DOHH2 (cell line): ENCODE measurements around the gene C13orf46.

Source experiments
- H3F3A ChIP-seq: fragments of 200-600 bp; sonication (generic), shearing (Covaris generic); 2 replicates; pipeline ENCODE4 v1.6.0; 2016; ENCODE audit warnings: antibody characterized with exemption, mild to moderate bottlenecking; ENCODE audit not compliant: control insufficient read depth, insufficient read depth
- H3K27ac ChIP-seq: fragments of 200-600 bp; sonication (generic); 2 replicates; pipeline ENCODE4 v1.5.1; 2014; ENCODE audit warnings: low read depth, mild to moderate bottlenecking, low read length, moderate library complexity
- H3K27me3 ChIP-seq: fragments of 200-600 bp; sonication (generic); 2 replicates; pipeline ENCODE4 v1.6.1; 2014; ENCODE audit warnings: mild to moderate bottlenecking, low read length, mixed read lengths; ENCODE audit not compliant: control insufficient read depth
- H3K36me3 ChIP-seq: fragments of 200-600 bp; sonication (generic); 2 replicates; pipeline ENCODE4 v1.6.1; 2014; ENCODE audit warnings: mild to moderate bottlenecking, low read length, moderate library complexity, mixed read lengths; ENCODE audit not compliant: control insufficient read depth
- H3K4me1 ChIP-seq: fragments of 200-600 bp; sonication (generic); 2 replicates; pipeline ENCODE4 v1.6.1; 2014; ENCODE audit warnings: mild to moderate bottlenecking, low read length, mixed read lengths; ENCODE audit not compliant: control insufficient read depth
- H3K4me2 ChIP-seq: fragments of 200-600 bp; sonication (generic); 2 replicates; pipeline ENCODE4 v1.6.0; 2014; ENCODE audit warnings: mild to moderate bottlenecking, low read length, moderate library complexity
- H3K4me3 ChIP-seq: fragments of 200-600 bp; sonication (generic); 2 replicates; pipeline ENCODE4 v1.5.1; 2014; ENCODE audit warnings: mild to moderate bottlenecking, low read length, mixed read lengths
- H3K79me2 ChIP-seq: fragments of 200-600 bp; sonication (generic); 2 replicates; pipeline ENCODE4 v1.6.1; 2014; ENCODE audit warnings: mild to moderate bottlenecking, low read length, mixed read lengths; ENCODE audit not compliant: control insufficient read depth
- H3K9me2 ChIP-seq: fragments of 200-600 bp; sonication (generic); replicated peaks from 2 replicates; pipeline ENCODE4 v1.6.1; 2014; ENCODE audit warnings: mild to moderate bottlenecking, low read length, mixed read lengths; ENCODE audit not compliant: control insufficient read depth
- H3K9me3 ChIP-seq: fragments of 200-600 bp; sonication (generic); 2 replicates; pipeline ENCODE4 v1.6.1; 2014; ENCODE audit warnings: antibody characterized with exemption, low read length, mixed read lengths; ENCODE audit not compliant: control insufficient read depth, insufficient read depth
- H4K20me1 ChIP-seq: fragments of 200-600 bp; sonication (generic); 2 replicates; pipeline ENCODE4 v1.6.0; 2014; ENCODE audit warnings: low read depth, mild to moderate bottlenecking, antibody characterized with exemption, low read length, moderate library complexity; ENCODE audit not compliant: control insufficient read depth, insufficient read depth
- CTCF ChIP-seq: fragments of 200-600 bp; sonication (generic); IDR thresholded peaks from one replicate; pipeline ENCODE4 v1.5.1; 2014; ENCODE audit warnings: antibody characterized with exemption, mild to moderate bottlenecking, low read depth, low read length; ENCODE audit not compliant: poor library complexity, severe bottlenecking
- EZH2phosphoT487 ChIP-seq: fragments of 200-600 bp; sonication (generic); IDR thresholded peaks from 2 replicates; pipeline ENCODE4 v1.6.1; 2017; ENCODE audit warnings: borderline replicate concordance, mild to moderate bottlenecking, antibody characterized with exemption, low read length, moderate library complexity, mixed read lengths

Gene C13orf46

GRCh38 chr13:113935001-113935844, 38.7 kb downstream of the C13orf46 start:
- no peak for TF ChIP-seq CTCF
- TF ChIP-seq EZH2phosphoT487 = no peak
- H3K4me3 ChIP-seq = no peak overlapping the region
- H3K9me3 ChIP-seq = no peaks in the 10 kb centered on the region
- no peak overlapping the region for H3K27ac ChIP-seq
- H3K27me3 ChIP-seq = no peaks in the 10 kb centered on the region
- no peaks in the 10 kb centered on the region for H3K9me2 ChIP-seq
- H4K20me1 ChIP-seq = no peaks in the 10 kb centered on the region
- no peak overlapping the region for H3K4me2 ChIP-seq
- H3K36me3 ChIP-seq = no peaks in the 10 kb centered on the region
- H3F3A ChIP-seq = no peaks in the 10 kb centered on the region
- H3K79me2 ChIP-seq = no peaks in the 10 kb centered on the region
- no peaks in the 10 kb centered on the region for H3K4me1 ChIP-seq

- Histone ChIP-seq H3K9me2 (no peaks in the 10 kb centered on the region), H3K36me3 (no peaks in the 10 kb centered on the region), H3K4me3 (no peak overlapping the region), H3K27me3 (no peaks in the 10 kb centered on the region), H3K27ac (no peak overlapping the region), H3K4me1 (no peaks in the 10 kb centered on the region), H4K20me1 (no peaks in the 10 kb centered on the region), H3F3A (no peaks in the 10 kb centered on the region), H3K4me2 (no peak overlapping the region), H3K9me3 (no peaks in the 10 kb centered on the region), H3K79me2 (no peaks in the 10 kb centered on the region)
- TF ChIP-seq CTCF (no peak), EZH2phosphoT487 (no peak)
These were observed 39.3 kb downstream of the C13orf46 start for GRCh38 chr13:113934576-113934975.

GRCh38 chr13:113933901-113934300, 40.0 kb downstream of the C13orf46 start:
- H3K36me3 ChIP-seq = no peaks in the 10 kb centered on the region
- H4K20me1 ChIP-seq = no peaks in the 10 kb centered on the region
- no peak overlapping the region for H3K4me2 ChIP-seq
- H3K79me2 ChIP-seq = no peaks in the 10 kb centered on the region
- no peaks in the 10 kb centered on the region for H3F3A ChIP-seq
- H3K27ac ChIP-seq = no peak overlapping the region
- TF ChIP-seq CTCF (no peak), EZH2phosphoT487 (no peak)
- no peak overlapping the region for H3K4me3 ChIP-seq
- H3K9me2 ChIP-seq = no peaks in the 10 kb centered on the region
- no peaks in the 10 kb centered on the region for H3K4me1 ChIP-seq
- no peaks in the 10 kb centered on the region for H3K9me3 ChIP-seq
- H3K27me3 ChIP-seq = no peaks in the 10 kb centered on the region
